Body of pancreas (tissue), 4 donors: ENCODE results near the gene LRRC1.

Experiments
- CTCF ChIP-seq, 7 experiments: fragments of 450-650 bp in 4 of 7; fragments of 200-600 bp in 3 of 7; sonication (generic) in 3 of 7; IDR thresholded peaks; one replicate each; pipeline ENCODE4 v1.5.1; 2016 to 2019; ENCODE audit warnings: antibody characterized with exemption in 7 of 7
- POLR2A ChIP-seq, 3 donors: fragments of 450-650 bp; IDR thresholded peaks; one replicate each; pipeline ENCODE4 v1.6.1; 2016; ENCODE audit warnings: antibody characterized with exemption in 3 of 3, mild to moderate bottlenecking in 2 of 3

GRCh38 chr6:53766930-53767329 is 27.9 kb upstream of the LRRC1 start:
- TF ChIP-seq CTCF (IDR thresholded peaks at IDR 0.05) (no peak), POLR2A (IDR thresholded peaks at IDR 0.05) (no peak)
